SK-N-MC (cell line): Measurements from ENCODE around the gene DLG2.

Experiments used
- DNase-seq: peaks from one replicate; pipeline ENCODE4 v3.0.0-alpha.2; 2011; ENCODE audit warnings: low read depth, low spot score
- H3K27ac ChIP-seq: fragments of 200-600 bp; sonication (generic); 2 replicates; pipeline ENCODE4 v1.5.1; 2016; ENCODE audit warnings: mixed run types
- H3K36me3 ChIP-seq: fragments of 200-600 bp; sonication (generic); 2 replicates; pipeline ENCODE4 v1.6.1; 2017; ENCODE audit warnings: antibody characterized with exemption, low read length, mixed read lengths; ENCODE audit not compliant: insufficient read depth
- H3K4me3 ChIP-seq: fragments of 200-600 bp; sonication (generic); 2 replicates; pipeline ENCODE4 v1.5.1; 2016
- H3K9ac ChIP-seq: fragments of 200-600 bp; sonication (generic); 2 replicates; pipeline ENCODE4 v1.8.0; 2017; ENCODE audit warnings: mixed run types, mixed read lengths; ENCODE audit not compliant: insufficient read length
- H3K9me3 ChIP-seq: fragments of 200-600 bp; sonication (generic); 2 replicates; pipeline ENCODE4 v1.6.1; 2017; ENCODE audit warnings: low read depth, mild to moderate bottlenecking, antibody characterized with exemption, low read length, moderate library complexity, mixed read lengths
- EZH2 ChIP-seq: fragments of 200-600 bp; sonication (generic); IDR thresholded peaks from one replicate; pipeline ENCODE4 v1.6.1; 2017; ENCODE audit warnings: antibody characterized with exemption
- FOXP2 ChIP-seq: optimal IDR thresholded peaks from 2 replicates; pipeline ENCODE3; 2011; ENCODE audit warnings: mild to moderate bottlenecking, moderate library complexity; ENCODE audit not compliant: insufficient read depth; ENCODE audit errors: extremely low read length, control extremely low read depth
- POLR2AphosphoS5 ChIP-seq: IDR thresholded peaks from 2 replicates; pipeline ENCODE4 v1.6.1; 2012; ENCODE audit warnings: mild to moderate bottlenecking, low read depth, low read length, borderline replicate concordance

Gene DLG2

GRCh38 chr11:84214557-84214956 lies 1412.6 kb downstream of the DLG2 start:
- no peak overlapping the region for H3K4me3 ChIP-seq
- DNase-seq, result no peak
- TF ChIP-seq EZH2 (no peak), FOXP2 (no peak)
- no peaks in the 10 kb centered on the region for H3K36me3 ChIP-seq
- H3K27ac ChIP-seq, result no peak overlapping the region
- no peaks in the 10 kb centered on the region for H3K9me3 ChIP-seq
- H3K9ac ChIP-seq, result no peak overlapping the region

GRCh38 chr11:84212468-84213390 lies 1414.4 kb downstream of the DLG2 start:
- no peak overlapping the region for H3K4me3 ChIP-seq
- H3K9me3 ChIP-seq, result no peaks in the 10 kb centered on the region
- TF ChIP-seq POLR2AphosphoS5 (no peak), FOXP2 (no peak), EZH2 (no peak)
- H3K36me3 ChIP-seq, result no peaks in the 10 kb centered on the region
- DNase-seq, result no peak
- no peak overlapping the region for H3K9ac ChIP-seq
- no peak overlapping the region for H3K27ac ChIP-seq

DNA sequence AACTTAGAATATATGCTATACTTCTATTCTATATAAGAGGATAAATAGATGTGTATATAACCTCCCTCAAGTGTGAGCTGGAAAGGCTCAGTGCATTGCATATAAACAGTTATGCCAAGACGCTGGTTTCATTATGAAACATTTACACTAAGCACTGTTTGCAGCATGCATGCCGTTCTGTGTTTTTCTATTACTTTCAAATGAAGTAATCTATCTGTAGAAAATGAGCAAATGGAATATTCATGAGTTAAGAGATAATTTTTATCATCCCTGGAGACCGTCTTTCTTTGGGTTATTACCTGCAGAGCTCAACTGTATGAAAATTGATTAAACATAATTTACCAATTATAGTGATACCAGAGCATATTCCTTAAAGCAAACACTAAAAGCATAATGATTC lies 1415.2 kb downstream of the DLG2 start:
- Histone ChIP-seq H3K9ac (no peak overlapping the region), H3K27ac (no peak overlapping the region), H3K9me3 (no peaks in the 10 kb centered on the region), H3K36me3 (no peaks in the 10 kb centered on the region), H3K4me3 (no peak overlapping the region)
- no peak for TF ChIP-seq EZH2
- DNase-seq, result no peak

GRCh38 chr11:84194696-84195095 lies 1432.4 kb downstream of the DLG2 start:
- H3K4me3 ChIP-seq, result no peak overlapping the region
- no peak overlapping the region for H3K9ac ChIP-seq
- no peaks in the 10 kb centered on the region for H3K36me3 ChIP-seq
- no peaks in the 10 kb centered on the region for H3K9me3 ChIP-seq
- TF ChIP-seq POLR2AphosphoS5 (no peak), FOXP2 (no peak), EZH2 (no peak)
- no peak overlapping the region for H3K27ac ChIP-seq
- DNase-seq, result no peak

GRCh38 chr11:84193706-84194105 lies 1433.4 kb downstream of the DLG2 start:
- Histone ChIP-seq H3K4me3 (no peak overlapping the region), H3K27ac (no peak overlapping the region), H3K36me3 (no peaks in the 10 kb centered on the region), H3K9ac (no peak overlapping the region), H3K9me3 (no peaks in the 10 kb centered on the region)
- no peak for TF ChIP-seq FOXP2
- TF ChIP-seq POLR2AphosphoS5, result no peak
- no peak for TF ChIP-seq EZH2
- no peak for DNase-seq

GRCh38 chr11:84188521-84188920 lies 1438.6 kb downstream of the DLG2 start:
- TF ChIP-seq EZH2 (no peak), POLR2AphosphoS5 (no peak)

DNA sequence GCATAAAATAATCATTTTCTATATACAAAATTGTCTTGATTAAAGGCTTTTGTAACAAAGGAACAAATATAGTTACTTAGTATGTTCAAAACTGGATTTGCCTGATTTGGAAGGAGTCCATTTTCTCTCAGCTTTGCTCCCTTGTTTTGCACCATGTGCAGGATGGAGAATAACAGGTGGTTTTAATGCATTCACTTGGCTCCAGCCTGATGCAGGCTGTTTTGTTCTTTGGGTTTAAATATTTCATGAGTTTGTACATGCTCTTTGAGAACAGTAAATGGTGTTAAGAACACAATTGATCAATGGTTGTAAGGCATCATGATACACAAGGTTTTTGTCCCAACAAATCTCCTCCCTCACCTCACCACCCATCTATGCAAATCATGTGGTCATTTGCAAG lies 1454.1 kb downstream of the DLG2 start:
- TF ChIP-seq POLR2AphosphoS5 (no peak), EZH2 (no peak), FOXP2 (no peak)
- no peak overlapping the region for H3K4me3 ChIP-seq
- H3K27ac ChIP-seq, result no peak overlapping the region
- no peaks in the 10 kb centered on the region for H3K9me3 ChIP-seq
- no peaks in the 10 kb centered on the region for H3K36me3 ChIP-seq
- no peak overlapping the region for H3K9ac ChIP-seq
- DNase-seq, result no peak

More at GRCh38 chr11:84188521-84188920, 1438.6 kb downstream of the DLG2 start:
- no peak overlapping the region for H3K27ac ChIP-seq
- no peak overlapping the region for H3K9ac ChIP-seq
- H3K9me3 ChIP-seq, result peaks cover 3% of the 10 kb centered on the region; the same call in 1 of the 2 replicates
- DNase-seq, result no peak
- no peak overlapping the region for H3K4me3 ChIP-seq
- no peaks in the 10 kb centered on the region for H3K36me3 ChIP-seq

DNA sequence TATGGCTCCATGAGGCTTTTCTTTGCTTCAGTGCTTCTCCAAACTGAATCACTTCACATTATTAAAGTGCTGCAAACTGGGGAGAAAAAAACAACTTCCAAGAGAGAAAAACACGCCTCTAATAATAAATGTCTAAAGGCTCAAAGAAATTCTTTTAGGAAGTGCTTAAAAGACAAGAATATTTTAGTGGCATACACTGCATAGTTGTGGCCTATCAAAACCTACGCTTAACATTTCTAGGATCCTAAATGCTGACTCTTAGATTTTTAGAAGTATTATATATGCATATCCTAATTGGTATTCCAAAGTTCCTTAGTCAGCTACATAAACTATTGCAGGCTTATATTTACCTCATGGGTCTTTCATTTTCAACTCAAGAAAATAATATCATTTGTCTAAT lies 1462.0 kb downstream of the DLG2 start:
- Histone ChIP-seq H3K36me3 (no peaks in the 10 kb centered on the region), H3K27ac (peak overlapping the region; percentile 99), H3K9me3 (no peaks in the 10 kb centered on the region; the same call in 1 of the 2 replicates), H3K9ac (peak overlapping the region; percentile 70), H3K4me3 (peak overlapping the region; percentile 42)
- peak; percentile 97 for DNase-seq
- TF ChIP-seq POLR2AphosphoS5, result peak; percentile 64; the same call in 1 of the 2 replicates
- no peak for TF ChIP-seq FOXP2
- TF ChIP-seq EZH2, result no peak

GRCh38 chr11:84164728-84165127 lies 1462.4 kb downstream of the DLG2 start:
- H3K9me3 ChIP-seq, result no peaks in the 10 kb centered on the region; the same call in 1 of the 2 replicates
- no peak for DNase-seq
- no peaks in the 10 kb centered on the region for H3K36me3 ChIP-seq
- peak overlapping the region; percentile 99 for H3K27ac ChIP-seq
- H3K4me3 ChIP-seq, result peak overlapping the region; percentile 42
- H3K9ac ChIP-seq, result peak overlapping the region; percentile 70
- no peak for TF ChIP-seq EZH2
- no peak for TF ChIP-seq POLR2AphosphoS5
- no peak for TF ChIP-seq FOXP2
